ENCODE data around the gene GPR3. TPM values are rescaled to one million over a fixed set of nuclear protein-coding genes. Genes with fewer than 3 reads are reported as not detected.

GPR3 gene
- total RNA-seq, 3 donors from 2014 or later, result 0.14 TPM; not detected in 2

GRCh38 chr1:27372022-27372807, 20.2 kb upstream of the GPR3 start:
- H3K4me3 ChIP-seq, result no peak overlapping the region
- DNase-seq, result no peak

GRCh38 chr1:27372808-27373690, 19.4 kb upstream of the GPR3 start:
- H3K9me3 ChIP-seq, result no peaks in the 10 kb centered on the region
- no peak for DNase-seq
- H3K4me1 ChIP-seq (ENCODE audit: low read depth), result no peaks in the 10 kb centered on the region
- no peaks in the 10 kb centered on the region for H3K36me3 ChIP-seq (ENCODE audit: low read depth)
- no peak overlapping the region for H3K4me3 ChIP-seq
- intact Hi-C loops (cut with DNase I, micrococcal nuclease), result no loop called here
- TF ChIP-seq CTCF (IDR thresholded peaks at IDR 0.05), result no peak
- ATAC-seq, result no peak

More at GRCh38 chr1:27372022-27372807, 20.2 kb upstream of the GPR3 start:
- no peak for ATAC-seq
- H3K9me3 ChIP-seq, result no peaks in the 10 kb centered on the region
- H3K4me1 ChIP-seq (ENCODE audit: low read depth), result peaks cover 4% of the 10 kb centered on the region
- H3K36me3 ChIP-seq (ENCODE audit: low read depth), result no peaks in the 10 kb centered on the region
- intact Hi-C loops (cut with DNase I, micrococcal nuclease), result no loop called here
- no peak for TF ChIP-seq CTCF (IDR thresholded peaks at IDR 0.05)

- Histone ChIP-seq H3K4me1 (ENCODE audit: low read depth) (no peaks in the 10 kb centered on the region), H3K4me3 (no peak within 1 kb of the TSS), H3K36me3 (ENCODE audit: low read depth) (no peaks in the 10 kb centered on the region), H3K9me3 (no peaks in the 10 kb centered on the region)
- no peak for TF ChIP-seq CTCF (IDR thresholded peaks at IDR 0.05)
- DNase-seq, result no peak
- intact Hi-C loops (cut with DNase I, micrococcal nuclease), result no loop called here
- no peak for ATAC-seq
Observed at GRCh38 chr1:27374362-27375086, 17.9 kb upstream of the GPR3 start, which contains the start of gene FCN3. Gene FCN3, minus strand, starts transcription at chr1:27374824. Its CDS starts 6 bp downstream, at chr1:27374818.

DNA sequence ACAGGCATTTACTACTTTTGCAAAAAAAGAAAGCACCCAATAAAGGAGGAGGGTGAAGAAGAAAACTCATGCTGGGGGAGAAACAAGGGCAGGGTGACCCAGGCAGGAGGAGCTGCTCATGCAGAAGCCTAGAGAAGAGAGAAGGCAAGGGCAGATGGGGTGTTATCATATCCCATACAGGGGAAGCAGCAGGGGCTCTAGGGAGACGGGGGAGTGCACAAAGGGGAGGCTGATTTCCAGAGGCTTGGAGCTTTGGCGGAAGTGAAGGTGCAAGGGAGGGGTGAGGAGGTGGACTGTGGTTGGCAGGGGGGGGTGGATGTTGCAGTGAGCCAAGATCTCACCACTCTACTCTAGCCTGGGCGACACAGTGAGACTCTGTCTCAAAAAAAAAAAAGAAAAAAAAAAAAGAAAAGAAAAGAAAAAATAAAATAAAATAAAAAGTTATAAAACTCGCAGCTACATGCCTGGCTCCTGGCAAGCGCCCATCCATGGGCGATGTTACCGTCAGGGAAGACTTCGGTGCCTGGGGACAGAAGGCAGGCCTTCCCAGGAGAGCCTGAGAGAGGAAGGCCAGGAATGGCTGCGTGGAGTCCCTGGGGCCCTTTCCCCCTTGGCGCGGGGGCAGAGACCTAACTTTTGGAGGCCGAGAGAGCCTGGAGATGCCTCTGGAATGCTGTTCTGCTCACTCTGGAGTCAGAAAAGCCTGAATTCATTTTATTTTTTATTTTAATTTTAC, 14.5 kb upstream of the GPR3 start:
- intact Hi-C loops (cut with DNase I, micrococcal nuclease), result no loop called here
- H3K4me3 ChIP-seq, result no peak overlapping the region
- DNase-seq (no peak), ATAC-seq (no peak)
- no peak for TF ChIP-seq CTCF (IDR thresholded peaks at IDR 0.05)
- no peaks in the 10 kb centered on the region for H3K4me1 ChIP-seq (ENCODE audit: low read depth)
- no peaks in the 10 kb centered on the region for H3K9me3 ChIP-seq
- H3K36me3 ChIP-seq (ENCODE audit: low read depth), result no peaks in the 10 kb centered on the region

Measured in mucosa of descending colon (tissue), 3 donors.